ENCODE measurements around the gene DLX2.

Gene DLX2

GRCh38 chr2:172083628-172084394 is 18.9 kb downstream of the DLX2 start:
- Histone ChIP-seq H3K4me3 (replicated peaks; ENCODE audit: low read depth, low read length) (peak overlapping the region; percentile 61), H3K36me3 (ENCODE audit: control insufficient read depth, insufficient read depth, low read length) (no peaks in the 10 kb centered on the region), H3K27me3 (replicated peaks; ENCODE audit: control insufficient read depth, insufficient read depth, low read length) (no peaks in the 10 kb centered on the region; the same call in none of the 2 replicates)
- DNase-seq (ENCODE audit: extremely low read depth, insufficient read length) = no peak
- TF ChIP-seq, protein P1, sequence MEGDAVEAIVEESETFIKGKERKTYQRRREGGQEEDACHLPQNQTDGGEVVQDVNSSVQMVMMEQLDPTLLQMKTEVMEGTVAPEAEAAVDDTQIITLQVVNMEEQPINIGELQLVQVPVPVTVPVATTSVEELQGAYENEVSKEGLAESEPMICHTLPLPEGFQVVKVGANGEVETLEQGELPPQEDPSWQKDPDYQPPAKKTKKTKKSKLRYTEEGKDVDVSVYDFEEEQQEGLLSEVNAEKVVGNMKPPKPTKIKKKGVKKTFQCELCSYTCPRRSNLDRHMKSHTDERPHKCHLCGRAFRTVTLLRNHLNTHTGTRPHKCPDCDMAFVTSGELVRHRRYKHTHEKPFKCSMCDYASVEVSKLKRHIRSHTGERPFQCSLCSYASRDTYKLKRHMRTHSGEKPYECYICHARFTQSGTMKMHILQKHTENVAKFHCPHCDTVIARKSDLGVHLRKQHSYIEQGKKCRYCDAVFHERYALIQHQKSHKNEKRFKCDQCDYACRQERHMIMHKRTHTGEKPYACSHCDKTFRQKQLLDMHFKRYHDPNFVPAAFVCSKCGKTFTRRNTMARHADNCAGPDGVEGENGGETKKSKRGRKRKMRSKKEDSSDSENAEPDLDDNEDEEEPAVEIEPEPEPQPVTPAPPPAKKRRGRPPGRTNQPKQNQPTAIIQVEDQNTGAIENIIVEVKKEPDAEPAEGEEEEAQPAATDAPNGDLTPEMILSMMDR (IDR thresholded peaks at IDR 0.05; ENCODE audit: insufficient read depth, low read length, poor library complexity, severe bottlenecking) = no peak

DNA sequence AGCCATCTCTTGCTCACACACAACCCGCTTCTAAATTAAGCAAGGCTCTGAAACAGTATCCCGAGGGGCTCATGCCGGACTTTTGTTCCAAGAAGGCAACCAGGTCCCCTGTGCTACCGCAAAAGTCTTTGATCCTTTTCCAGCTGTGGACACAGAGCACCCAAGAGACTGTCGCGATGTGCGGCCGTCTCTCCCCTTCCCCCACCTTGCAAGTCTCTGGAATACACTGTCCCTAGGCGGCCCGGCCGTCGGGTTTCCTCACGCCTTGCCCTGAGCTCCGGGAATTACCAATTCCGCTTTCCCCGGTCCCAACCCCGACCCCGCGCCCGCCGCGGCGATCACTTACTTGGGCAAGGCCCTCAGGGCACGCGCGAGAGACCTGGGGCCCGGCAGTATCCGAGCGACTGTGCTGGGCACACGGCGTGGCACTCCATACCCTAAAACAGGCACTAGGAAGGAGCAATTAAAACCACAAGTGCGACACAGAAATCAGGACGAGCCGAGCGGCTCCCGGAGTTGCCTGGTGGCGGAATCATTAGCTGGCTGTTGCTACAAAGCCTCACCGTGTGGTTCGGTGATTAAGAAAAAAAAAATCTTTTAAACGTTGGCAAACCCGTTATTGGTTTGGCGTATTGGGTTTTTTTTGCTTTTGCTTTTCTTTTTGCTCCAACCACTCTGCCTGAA is 19.6 kb downstream of the DLX2 start:
- TF ChIP-seq, protein P1 (IDR thresholded peaks at IDR 0.05; ENCODE audit: insufficient read depth, low read length, poor library complexity, severe bottlenecking) = no peak
- DNase-seq (ENCODE audit: extremely low read depth, insufficient read length) = no peak
- Histone ChIP-seq H3K27me3 (replicated peaks; ENCODE audit: control insufficient read depth, insufficient read depth, low read length) (no peaks in the 10 kb centered on the region; the same call in none of the 2 replicates), H3K4me3 (replicated peaks; ENCODE audit: low read depth, low read length) (peak overlapping the region; percentile 26), H3K36me3 (ENCODE audit: control insufficient read depth, insufficient read depth, low read length) (no peaks in the 10 kb centered on the region)

- no peak for DNase-seq (ENCODE audit: extremely low read depth, insufficient read length)
- H3K27me3 ChIP-seq (replicated peaks; ENCODE audit: control insufficient read depth, insufficient read depth, low read length) = no peaks in the 10 kb centered on the region; the same call in none of the 2 replicates
- H3K36me3 ChIP-seq (ENCODE audit: control insufficient read depth, insufficient read depth, low read length) = no peaks in the 10 kb centered on the region
- TF ChIP-seq, protein P1 (IDR thresholded peaks at IDR 0.05; ENCODE audit: insufficient read depth, low read length, poor library complexity, severe bottlenecking) = no peak
- no peak overlapping the region for H3K4me3 ChIP-seq (replicated peaks; ENCODE audit: low read depth, low read length)
Measured at GRCh38 chr2:172082105-172082943, 20.4 kb downstream of the DLX2 start.

- H3K27me3 ChIP-seq (replicated peaks; ENCODE audit: control insufficient read depth, insufficient read depth, low read length) = no peaks in the 10 kb centered on the region; the same call in none of the 2 replicates
- H3K4me3 ChIP-seq (replicated peaks; ENCODE audit: low read depth, low read length) = no peak overlapping the region
- DNase-seq (ENCODE audit: extremely low read depth, insufficient read length) = no peak
- H3K36me3 ChIP-seq (ENCODE audit: control insufficient read depth, insufficient read depth, low read length) = no peaks in the 10 kb centered on the region
- TF ChIP-seq, protein P1 (IDR thresholded peaks at IDR 0.05; ENCODE audit: insufficient read depth, low read length, poor library complexity, severe bottlenecking) = no peak
Measured at GRCh38 chr2:172081221-172082022, 21.3 kb downstream of the DLX2 start.

- Histone ChIP-seq H3K4me3 (replicated peaks; ENCODE audit: low read depth, low read length) (no peak overlapping the region), H3K36me3 (ENCODE audit: control insufficient read depth, insufficient read depth, low read length) (no peaks in the 10 kb centered on the region), H3K27me3 (replicated peaks; ENCODE audit: control insufficient read depth, insufficient read depth, low read length) (no peaks in the 10 kb centered on the region; the same call in none of the 2 replicates)
- TF ChIP-seq, protein P1 (IDR thresholded peaks at IDR 0.05; ENCODE audit: insufficient read depth, low read length, poor library complexity, severe bottlenecking) = no peak
- no peak for DNase-seq (ENCODE audit: extremely low read depth, insufficient read length)
Measured at GRCh38 chr2:172080641-172081220, 22.0 kb downstream of the DLX2 start.
